DMS79 treated with DMSO at 0.1 percent for 48 hours (cell line): ENCODE measurements around the gene TRIM46.
"Not testable (repeated sequence)": the region's sequence is repeated elsewhere in the genome, so short reads cannot be mapped to it uniquely, and the experiment has no call there.

Experiments
- DNase-seq: peaks from one replicate; lab custom pipeline; 2025; lab: John Stamatoyannopoulos, UW

TRIM46 gene

DNA sequence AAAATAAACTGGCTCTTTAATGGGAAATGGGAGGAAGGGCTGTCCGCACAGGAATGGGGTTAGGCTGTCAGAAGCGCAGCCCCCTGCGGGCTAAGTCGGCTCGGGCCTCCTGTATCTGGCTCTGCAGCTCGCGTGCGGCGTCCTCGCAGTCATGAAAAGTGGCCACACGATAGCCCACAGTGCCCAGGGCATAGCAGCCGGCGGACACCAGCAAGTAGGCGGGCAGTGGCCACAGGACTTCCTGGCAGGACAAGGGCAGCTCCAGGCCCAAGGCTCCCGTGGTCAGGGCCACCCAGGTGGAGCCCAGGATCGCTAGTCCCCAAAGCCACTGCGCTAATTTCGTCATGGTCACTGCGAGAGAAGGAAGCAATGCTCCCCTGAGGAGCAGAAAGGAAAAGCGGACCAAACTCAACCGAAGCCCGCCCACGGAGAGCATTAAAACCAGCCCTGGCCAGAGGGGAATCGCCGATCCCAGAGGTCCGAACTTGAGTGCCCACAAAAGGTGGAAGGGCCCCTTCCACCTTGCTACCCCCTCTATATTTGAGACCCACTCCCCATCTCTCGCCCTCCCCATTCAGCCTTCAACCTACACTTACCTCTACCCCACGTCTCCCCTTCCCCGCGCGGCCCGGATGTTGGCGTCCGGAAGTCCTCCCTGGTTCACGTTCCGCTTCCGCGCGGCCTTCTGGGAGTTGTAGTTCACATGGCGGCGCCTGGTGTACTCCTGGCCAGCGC is 33.6 kb upstream of the TRIM46 start, which contains the start of gene DPM3:
TSS of gene DPM3 (minus strand) at position 637 of the 735 bp plus-strand sequence. CDS start at position 346, 291 bp downstream.
- peak; percentile 73 for DNase-seq

DNA sequence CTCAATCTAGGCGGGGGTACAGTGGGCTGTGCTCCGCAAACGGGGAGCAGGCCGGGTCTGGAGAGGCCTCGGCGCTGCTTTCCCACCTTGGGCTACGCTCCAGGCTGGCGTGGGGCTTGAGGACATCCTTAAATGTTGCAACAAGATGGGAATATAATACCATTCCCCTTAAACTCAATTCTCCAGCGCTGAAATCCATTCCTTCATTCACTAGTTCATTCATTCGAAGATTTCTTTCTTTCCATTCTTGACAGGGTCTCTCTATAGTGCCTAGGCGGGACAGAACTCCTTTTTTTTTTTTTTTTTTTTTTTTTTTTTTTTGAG is 33.1 kb upstream of the TRIM46 start:
- no peak for DNase-seq

DNA sequence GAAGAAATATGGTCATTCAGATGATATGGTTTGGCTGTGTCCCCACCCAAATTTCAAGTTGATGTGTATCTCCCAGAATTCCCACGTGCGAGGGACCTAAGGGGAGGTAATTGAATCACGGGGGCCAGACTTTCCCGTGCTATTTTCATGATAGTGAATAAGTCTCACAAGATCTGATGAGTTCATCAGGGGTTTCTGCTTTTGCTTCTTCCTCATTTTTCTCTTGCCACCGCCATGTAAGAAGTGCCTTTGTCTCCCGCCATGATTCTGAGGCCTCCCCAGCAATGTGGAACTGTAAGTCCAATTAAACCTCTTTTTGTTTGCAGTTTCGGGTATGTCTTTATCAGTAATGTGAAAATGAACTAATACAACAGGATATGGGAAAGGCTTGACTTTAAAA is 31.9 kb upstream of the TRIM46 start:
- no peak for DNase-seq

DNA sequence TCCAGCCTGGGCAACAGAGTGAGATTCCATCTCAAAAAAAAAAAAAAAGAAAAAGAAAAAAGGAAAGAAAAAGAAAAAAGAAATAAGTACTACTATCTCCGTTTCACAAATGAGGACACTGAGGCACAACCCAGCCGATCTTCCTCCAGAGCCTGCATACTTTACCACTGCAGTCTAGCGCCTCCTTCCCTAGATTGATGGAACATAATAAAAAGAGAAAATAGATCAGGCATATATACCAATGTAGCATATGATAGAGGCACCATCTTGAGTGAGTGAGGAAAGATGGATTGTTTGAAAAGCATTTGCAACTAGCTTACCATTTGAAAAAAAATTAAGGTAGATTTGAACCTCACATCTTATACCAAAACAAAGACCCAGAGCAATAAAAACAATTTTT is 28.2 kb upstream of the TRIM46 start:
- DNase-seq = no peak

DNA sequence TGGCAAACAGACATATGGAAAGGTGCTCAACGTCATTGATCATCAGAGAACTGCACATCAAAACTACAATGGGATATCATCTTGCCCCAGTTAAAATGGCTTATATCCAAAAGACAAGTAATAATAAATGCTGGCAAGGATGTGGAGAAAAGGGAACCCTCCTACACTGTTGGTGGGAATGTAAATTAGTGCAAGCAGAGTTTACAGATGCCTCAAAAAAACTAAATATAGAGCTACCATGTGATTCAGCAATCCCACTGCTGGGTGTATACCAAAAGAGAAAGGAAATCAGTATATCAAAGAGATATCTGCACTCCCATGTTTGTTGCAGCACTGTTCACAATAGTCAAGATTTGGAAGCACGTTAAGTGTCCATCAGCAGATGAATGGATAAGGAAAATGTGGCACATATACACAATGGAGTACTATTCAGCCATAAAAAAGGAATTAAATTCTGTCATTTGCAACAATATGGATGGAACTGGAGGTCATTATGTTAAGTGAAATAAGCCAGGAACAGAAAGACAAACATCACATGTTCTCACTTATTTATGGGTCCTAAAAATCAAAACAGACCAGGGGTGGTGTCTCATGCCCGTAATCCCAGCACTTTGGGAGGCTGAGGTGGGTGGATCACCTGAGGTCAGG is 17.5 kb upstream of the TRIM46 start:
- DNase-seq = not testable (repeated sequence)

DNA sequence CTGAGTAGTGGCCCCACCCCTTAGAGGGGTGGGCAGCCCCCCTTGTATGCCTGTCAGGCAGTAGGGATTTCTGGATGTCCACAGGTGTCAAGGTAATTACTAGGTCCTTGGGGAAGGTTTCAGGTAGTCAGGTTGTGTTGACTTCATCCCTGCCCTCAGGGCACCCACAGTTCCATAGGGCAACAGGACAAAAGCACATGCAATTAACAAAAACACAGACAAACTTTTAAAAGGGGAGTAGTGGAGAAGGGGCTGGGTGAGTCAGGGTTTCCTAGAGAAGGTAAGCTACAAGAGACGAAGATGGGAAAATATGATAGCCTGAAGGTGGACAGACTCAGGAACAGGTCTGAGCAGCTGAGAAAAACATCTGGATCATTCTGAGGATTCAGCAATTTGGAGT is 14.7 kb upstream of the TRIM46 start:
- no peak for DNase-seq

DNA sequence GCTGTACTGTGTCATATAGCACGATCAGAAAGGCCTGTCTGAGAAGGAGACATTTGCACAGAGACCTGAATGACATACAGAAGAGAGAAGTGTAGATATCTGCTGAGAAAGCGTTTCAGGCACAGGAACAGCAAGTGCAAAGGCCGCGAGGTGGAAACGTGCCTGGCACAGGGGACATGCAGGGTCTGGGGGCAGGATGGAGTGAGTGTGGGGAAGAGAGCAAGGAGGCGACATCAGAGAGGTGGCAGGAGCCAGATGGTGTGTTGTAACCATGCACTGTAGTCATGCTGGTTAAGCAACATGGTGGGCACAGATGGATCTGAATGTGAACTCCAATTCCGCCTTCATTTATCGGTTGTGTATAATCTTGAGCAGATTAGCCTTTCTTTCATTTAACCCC is 13.5 kb upstream of the TRIM46 start:
- no peak for DNase-seq

DNA sequence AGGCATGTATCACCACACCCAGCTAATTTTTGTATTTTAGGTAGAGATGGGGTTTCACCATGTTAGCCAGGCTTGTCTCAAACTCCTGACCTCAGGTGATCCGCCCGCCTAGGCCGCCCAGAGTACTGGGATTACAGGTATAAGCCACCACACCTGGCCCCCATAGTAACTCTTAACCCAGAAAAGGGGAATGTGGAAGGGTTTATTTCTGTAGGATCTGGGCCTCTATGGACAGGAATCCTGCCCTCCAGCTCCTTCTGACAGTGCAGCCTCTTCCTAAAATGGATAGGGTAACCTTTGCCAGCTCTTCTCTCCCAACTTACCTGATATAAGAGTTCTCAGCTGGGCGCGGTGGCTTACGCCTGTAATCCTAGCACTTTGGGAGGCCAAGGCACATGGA is 11.0 kb upstream of the TRIM46 start:
- not testable (repeated sequence) for DNase-seq

DNA sequence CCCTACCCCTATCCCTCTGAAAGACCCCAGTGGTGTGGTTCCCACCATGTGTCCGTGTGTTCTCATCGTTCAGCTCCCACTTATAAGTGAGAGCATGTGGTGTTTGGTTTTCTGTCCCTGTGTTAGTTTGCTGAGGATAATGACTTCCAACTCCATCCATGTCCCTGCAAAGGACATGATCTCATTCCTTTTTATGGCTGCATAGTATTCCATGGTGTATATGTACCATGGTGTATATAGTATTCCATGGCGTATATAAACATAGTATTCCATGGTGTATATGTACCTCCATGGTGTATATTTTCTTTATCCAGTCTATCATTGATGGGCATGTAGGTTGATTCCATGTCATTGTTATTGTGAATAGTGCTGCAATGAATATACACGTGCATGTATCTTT is 9.9 kb upstream of the TRIM46 start:
- not testable (repeated sequence) for DNase-seq

DNA sequence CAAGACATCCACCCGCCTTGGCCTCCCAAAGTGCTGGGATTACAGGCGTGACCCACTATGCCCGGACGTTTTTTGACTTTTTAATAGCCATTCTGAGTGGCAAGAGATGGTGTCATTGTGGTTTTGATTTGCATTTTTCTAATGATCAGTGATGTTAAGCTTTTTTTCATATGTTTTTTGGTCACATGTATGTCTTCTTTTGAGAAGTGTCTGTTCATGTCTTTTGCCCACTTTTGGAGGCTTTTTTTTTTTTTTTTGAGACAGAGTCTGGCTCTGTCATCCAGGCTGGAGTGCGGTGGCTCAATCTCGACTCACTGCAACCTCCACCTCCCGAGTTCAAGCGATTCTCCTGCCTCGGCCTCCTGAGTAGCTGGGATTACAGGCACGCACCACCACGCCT is 9.0 kb upstream of the TRIM46 start:
- not testable (repeated sequence) for DNase-seq

DNA sequence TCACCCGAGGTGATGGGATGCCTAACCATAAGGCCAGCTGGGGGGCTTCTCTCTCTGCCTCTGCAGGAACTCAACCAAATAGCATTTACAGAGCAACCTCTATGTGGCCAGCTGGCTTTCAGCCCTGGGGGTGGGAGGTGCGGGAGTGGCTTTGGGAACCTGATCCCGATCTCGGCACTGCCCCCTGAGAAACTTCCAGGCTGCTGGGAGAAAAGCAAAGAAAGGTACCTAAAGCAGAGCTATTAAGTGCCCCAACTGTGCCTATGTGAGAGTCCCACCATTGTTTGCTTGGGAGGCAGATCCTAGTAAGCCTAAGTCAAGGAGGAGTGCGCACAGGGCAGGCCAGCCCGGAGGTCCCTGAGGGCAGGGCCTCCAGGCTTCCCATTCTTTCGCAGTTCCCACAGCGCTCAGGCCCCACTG is 7.6 kb upstream of the TRIM46 start:
- no peak for DNase-seq

DNA sequence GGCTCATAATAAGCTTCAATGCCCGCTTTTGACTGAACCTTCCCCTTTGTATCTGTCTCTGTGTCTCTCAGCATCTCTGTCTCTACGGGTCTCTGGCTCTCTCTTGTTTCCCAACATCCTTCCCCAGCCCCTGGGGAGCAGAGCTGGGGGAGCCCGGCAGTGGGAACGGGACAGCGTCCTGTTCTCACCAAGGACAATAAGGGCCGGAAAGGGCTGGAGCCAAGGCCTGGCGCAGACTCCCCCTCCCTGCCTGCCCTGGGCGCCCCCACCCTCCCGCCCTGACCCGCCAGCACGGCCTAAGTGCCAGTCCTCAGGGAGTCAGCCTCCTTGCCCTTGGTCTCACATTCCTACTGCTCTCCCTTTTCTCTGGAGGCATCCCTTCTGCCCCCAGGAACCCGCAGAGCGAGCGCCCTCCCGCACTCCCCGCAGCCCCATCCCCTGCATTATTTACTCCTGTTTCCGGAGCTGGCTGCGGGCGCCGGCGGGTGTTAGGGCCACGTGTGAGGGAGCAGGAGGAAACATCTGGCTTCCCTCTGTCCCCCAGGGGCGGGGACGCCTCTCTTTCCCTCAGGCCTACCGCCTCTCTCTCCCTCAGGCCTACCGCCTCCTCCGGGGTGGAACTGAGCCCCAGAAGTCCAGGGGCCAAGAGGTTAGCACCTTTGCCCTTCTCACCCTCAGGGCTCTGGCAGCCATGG is 7.0 kb upstream of the TRIM46 start:
- DNase-seq = no peak

DNA sequence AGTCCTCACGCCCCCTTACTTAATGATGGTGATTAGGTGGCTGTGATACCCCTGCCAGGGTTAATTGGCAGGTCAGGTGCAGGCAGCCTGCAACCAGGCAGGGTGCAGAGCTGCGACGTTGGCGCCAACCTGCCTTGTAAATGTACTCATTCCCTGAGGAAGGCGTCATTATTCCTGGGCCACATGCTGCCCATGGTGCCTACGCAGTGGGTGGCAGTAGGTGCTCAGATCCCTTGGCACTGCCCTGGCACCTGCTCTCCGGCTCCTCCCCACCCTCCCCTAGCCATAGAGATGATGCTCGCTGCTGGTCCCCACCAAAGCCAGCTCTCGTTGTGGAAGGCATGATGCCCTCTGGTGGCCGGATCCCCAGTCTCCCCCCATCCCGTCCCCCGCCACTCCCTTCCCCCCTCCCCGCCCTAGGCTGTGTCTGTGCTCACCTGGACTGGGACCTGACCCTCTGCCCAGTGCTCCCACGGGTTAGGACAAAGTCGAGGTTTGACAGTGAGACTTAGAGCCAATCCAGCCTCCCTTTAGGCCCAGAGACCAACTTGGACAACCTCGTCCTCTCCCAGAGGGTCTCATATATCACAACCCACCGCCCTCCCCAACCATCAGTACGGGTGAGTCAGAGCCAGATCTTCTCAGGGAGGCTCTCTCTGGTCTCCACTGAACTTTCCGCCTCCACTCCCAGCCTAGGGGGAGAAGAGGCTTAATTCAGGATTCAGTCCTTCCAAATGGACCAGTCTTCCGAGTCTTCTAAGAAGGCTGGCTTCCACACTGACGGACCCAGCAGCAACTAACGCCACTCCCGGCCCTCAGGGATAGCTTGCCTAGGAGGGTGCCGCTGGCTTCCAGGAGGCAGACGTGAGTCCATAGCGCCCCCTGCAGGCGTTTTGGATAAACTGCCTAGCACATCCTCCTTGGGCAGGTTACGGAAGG is 6.2 kb upstream of the TRIM46 start:
- DNase-seq = peak; percentile 76

DNA sequence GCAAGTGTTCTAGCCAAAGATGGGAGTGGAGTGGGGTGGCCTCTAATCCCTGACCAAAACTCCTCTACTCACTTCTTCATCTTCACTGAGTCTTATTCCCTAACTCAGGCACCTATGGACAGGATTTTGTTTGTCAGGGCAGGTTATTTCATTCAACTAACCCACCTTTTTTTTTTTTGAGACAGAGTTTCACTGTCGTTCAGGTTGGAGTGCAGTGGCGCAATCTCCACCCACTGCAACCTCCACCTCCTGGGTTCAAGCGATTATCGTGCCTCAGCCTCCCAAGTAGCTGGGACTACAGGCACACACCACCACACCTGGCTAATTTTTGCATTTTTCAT is 5.6 kb upstream of the TRIM46 start:
- DNase-seq = not testable (repeated sequence)

DNA sequence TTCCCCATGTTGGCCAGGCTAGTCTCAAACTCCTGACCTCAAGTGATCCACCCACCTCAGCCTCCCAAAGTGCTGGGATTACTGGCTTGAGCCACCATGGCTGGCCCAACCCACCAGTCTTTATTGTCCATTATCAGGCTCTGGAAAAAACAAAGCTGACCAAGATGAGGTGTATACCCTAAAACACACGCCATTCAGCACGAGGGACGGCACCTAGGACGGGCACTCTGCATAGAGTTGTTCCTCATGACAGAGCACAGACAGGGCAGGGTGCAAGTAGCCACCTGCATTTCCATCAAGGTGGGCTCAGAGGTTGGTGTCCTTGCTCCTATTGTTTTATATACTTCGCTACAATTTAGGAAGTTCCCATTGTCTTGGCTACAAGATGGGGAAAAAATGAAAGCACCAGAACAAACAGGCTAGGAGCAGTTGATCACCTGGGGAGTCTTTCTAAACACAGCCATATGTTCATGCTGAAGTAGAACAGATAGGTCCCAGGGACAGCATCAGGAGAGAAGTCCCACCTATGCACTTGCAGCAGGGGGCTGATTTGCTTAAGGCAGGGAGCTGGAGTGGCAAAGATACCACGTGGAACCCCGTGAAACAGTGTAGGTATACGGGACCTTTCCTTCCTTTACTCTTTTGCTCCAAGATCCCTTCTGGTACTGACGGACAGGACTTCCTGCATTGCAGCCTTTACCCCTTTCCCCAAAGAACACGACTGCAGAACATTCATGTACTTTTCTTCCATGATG is 5.0 kb upstream of the TRIM46 start:
- no peak for DNase-seq

DNA sequence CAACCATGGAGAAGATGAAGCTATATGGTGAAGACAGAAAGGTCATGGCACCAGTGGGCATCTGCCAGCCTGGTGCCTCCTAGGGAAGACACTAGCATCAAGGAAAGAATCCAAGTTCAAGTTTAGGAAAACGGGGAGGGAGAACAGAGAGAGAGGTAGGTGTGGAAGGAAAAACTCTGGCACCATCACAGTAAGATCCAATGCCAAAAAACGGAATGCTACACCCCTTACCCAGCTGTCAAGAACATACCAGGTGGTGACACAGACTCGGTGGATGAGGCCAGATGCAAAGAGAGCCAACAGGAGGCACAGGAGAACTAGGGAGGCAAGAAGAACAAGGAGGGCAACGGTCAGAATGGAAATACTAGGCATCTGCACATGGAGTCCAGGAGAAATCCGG is 4.1 kb upstream of the TRIM46 start:
- no peak for DNase-seq

DNA sequence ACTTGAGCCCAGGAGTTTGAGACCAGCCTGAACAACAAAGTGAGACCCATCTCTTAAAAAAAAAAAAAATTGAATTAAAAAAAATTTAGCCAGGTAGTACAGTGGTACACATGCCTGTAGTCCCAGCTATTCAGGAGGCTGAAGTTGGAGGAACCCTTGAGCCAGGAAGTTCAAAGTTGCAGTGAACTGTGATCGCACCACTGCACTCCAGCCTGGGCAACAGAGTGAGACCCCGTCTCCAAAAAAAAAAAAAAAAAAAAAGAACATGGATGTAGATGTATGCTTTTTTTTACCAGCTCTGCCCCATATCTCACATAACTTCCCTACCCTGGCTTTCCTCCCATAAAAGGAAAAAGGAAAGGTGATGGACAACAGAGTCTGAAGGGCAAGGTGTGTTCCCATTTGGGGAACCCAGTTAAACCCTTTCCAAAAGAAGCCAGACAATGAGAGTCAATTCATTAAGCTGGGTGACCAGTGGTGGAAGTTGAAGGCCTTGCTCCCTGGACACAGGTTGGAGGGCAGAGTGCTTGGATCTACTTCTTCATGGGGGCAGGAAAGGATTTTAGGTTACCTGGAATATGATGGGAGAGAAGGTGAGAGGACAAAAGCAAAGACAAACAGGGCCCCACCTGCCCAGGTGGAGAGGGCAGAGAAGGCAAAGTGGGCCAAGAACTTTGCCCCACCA is 3.4 kb upstream of the TRIM46 start:
- DNase-seq = no peak

DNA sequence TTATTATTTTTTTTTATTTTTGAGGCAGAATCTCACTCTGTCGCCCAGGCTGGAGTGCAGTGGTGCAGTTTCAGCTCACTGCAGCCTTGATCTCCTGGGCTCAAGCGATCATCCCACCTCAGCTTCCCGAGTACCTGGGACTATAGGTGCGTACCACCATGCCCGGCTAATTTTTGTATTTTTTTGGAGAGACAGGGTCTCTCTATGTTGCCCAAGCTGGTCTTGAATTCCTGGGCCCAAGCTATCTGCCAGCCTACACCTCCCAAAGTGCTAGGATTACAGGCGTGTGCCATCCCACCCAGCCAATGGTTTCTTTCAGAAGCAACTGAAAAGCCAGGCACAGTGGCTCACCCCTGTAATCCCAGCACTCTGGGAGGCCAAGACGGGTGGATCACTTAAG is 2.8 kb upstream of the TRIM46 start:
- DNase-seq = no peak

DNA sequence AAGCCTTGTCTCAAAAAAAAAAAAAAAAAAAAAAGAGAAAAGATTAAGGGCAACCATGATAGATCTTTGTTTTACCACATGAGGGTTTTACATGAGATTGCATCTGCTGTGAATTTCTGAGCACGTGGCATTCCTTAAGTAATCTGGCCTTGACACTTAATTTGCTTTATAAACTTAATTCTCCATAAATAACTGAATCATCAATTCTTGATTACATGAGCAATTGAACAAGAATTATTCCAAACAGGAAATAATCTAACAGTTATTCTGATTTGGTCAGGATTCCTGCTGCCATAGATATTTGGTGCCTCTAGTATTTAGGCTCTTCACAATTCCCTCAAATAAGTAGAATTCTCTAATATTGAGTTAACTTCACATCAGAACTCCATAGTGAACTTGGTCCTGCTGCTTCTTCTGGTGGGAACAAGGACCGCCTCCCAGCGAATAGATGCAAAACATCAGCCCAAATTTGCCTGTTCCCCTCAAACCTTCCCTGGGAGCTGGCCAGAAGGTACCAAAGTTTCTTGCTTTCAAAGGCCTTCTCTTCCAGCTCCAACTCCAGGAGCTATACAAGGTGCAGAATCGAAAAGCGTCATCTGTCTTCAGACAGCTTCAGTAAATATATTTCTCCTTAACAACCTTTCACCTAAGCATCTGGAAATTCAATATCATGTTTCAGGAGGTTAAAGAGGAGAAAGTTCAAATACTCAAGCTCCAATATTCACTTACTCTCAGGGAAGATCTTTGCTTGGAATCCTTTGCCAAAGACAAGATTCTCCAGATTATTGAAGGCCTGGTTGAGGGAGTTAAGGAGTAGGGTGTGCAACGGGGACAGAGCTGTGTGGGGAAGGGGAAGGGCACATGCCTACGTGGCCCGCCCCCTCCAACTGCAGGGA is 1.6 kb upstream of the TRIM46 start:
- no peak for DNase-seq
